SK-N-SH (cell line): ENCODE measurements around the gene TMEM109.

Experiments
- POLR2AphosphoS5 ChIP-seq: IDR thresholded peaks from 2 replicates; pipeline ENCODE4 v1.6.1; 2012; ENCODE audit warnings: low read depth, low read length
- SIN3A ChIP-seq: IDR thresholded peaks from 2 replicates; pipeline ENCODE4 v1.6.1; 2012; ENCODE audit warnings: low read depth, mild to moderate bottlenecking, low read length, moderate library complexity, borderline replicate concordance
- TAF1 ChIP-seq: IDR thresholded peaks from 2 replicates; pipeline ENCODE4 v1.6.1; 2012; ENCODE audit warnings: low read depth, mild to moderate bottlenecking, low read length, moderate library complexity, borderline replicate concordance
- TCF12 ChIP-seq: IDR thresholded peaks from 2 replicates; pipeline ENCODE4 v1.4.0; 2012

DNA sequence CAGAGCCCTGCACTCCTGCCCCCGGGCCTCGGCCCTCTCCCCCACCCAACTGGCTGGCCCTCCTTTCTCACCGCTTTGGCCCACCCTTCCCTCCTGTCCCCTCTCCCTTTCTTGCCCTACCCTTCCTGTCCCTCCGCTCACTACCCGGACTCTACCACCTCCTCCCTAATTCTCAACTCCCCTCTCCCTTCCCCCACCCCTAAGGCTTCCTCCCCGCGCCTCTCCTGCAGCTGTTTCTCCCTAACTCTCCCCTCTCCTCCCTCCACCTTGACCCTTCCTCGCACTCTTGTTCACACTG, 37.6 kb downstream of the TMEM109 start:
- TF ChIP-seq TCF12 = no peak
- no peak for TF ChIP-seq SIN3A
- no peak for TF ChIP-seq TAF1
- TF ChIP-seq POLR2AphosphoS5 = no peak
